C1 segment of cervical spinal cord (tissue), 14 donors: Measurements from ENCODE around the gene SYNE1.
"Not testable (repeated sequence)": the region's sequence is repeated elsewhere in the genome, so short reads cannot be mapped to it uniquely, and the experiment has no call there.

ENCODE experiments used
- DNase-seq, 14 donors: peaks; one replicate each; lab custom pipeline; 2025; lab: John Stamatoyannopoulos, UW

SYNE1 gene

DNA sequence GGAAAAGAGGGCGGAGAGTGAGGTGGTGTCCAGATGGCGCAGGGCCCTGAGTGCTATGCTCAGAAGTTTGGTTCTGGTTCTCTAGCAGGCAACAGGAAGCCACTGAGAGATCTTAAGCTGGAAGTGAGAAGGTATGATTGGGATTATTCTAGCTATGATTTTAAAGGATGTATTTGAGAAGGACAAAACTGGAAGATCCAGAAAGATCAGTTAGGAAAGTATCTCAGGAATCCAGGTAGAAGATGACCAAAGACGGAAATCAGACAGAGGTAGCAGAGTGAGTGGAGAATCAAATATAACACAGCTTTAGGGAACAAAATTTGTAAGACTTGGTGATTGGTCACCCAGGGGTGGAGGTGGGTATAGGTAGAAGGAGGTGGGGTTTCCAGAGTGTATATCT, 5.8 kb downstream of the SYNE1 start:
- DNase-seq = no peak

DNA sequence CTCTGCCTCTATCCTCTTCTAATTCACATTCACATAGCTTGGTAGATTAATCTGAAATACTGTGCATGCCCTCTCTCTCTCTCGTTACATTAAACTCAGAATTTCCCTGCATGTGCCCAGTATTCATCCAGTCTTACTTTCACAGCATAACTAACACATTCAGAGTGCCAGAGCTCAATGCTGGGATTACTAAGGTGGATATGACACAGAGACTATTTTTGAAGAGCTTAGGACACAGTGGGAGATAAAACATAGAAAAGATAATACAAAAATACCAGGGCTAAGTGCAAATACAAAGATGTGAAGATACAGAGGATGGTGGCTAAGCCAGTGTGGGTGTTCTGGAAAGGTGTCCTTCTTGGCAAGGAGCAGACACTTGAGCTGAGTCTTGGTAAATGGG, 6.3 kb downstream of the SYNE1 start:
- peak in 1 of 14 donors; percentile 59 for DNase-seq

DNA sequence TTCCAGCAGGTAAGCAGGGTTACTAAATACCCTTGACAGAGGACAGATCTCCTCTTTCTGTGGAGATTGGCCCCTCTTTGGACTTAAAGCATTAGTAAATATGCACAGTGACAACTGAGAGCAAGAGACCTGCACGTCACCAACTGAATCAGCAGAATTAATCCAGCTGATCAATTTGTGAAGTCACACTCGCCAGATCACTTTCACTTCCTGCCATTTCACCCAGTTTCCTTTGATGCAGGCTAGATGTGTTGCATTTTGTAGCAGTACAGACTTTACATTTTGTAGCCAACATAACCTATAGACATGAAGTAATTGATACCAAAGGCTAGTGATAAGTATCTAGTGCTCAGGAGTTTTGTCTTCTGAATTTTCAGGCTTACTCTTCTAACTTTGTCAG, 11.9 kb downstream of the SYNE1 start:
- no peak for DNase-seq

DNA sequence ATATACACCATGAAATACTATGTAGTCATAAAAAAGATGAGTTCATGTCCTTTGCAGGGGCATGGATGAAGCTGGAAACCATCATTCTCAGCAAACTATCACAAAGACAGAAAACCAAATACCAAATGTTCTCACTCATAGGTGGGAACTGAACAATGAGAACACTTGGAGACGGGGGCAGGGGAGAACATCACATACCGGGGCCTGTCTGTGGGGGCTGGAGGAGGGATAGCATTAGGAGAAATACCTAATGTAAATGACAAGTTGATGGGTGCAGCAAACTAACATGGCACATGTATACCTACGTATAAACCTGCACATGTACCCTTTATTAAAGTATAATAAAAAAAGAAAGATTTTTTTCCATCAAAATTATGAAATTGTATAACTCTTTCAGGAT, 22.4 kb downstream of the SYNE1 start:
- DNase-seq = not testable (repeated sequence)

DNA sequence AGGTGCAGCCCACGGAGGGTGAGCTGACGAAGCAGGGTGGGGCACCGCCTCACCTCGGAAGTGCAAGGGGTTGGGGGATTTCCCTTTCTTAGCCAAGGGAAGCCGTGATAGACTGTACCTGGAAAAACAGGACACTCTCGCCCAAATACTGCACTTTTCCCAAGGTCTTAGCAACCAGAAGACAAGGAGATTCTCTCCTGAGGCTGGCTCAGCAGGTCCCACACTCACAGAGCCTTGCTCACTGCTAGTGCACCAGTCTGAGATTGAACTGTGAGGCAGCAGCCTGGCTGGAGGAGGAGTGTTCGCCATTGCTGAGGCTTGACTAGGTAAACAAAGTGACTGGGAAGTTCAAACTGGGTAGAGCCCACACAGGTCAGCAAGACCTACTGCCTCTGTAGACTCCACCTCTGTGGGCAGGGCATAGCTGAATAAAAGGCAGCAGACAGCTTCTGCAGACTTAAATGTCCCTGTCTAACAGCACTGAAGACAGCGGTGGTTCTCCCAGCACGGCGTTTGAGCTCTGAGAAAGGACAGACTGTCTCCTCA, 28.0 kb downstream of the SYNE1 start:
- DNase-seq = no peak

DNA sequence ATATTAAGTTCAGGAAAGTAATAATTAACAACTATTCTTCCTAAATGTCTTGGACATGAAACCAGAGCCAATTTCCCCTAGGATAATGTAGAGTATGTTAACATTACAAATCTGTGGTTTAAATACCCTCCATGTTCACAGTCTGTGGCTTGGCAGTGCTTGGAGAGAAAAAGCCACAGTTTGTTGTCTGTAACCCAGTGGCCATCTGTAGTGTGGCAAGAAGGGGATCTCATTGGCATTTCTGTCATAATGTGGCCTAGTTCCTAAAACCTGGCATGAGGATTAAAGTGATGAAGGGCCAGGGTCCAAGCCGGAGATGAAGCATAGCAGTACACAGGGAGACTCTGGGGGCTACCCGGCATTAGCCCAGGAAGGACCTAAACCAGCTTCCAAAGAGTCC, 31.2 kb downstream of the SYNE1 start:
- DNase-seq = peak in 1 of 14 donors; percentile 77

DNA sequence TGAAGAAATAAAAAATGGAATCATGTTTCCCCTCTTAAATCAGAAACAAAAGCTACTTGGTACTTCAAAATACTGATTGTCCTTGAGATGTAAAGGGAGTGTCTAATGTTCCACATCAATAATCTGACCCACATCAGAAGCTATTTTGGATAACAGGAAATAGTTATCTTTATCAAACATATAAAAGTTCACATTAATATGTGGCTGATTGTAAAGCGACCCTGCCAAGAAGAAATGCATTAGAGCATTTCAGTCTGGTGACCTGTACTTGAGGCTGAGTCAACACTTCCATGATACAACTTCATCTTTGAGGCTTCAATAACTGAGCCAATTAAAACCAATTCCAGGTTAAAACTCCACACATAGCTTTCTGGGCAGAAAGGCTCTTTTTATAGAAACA, 31.8 kb downstream of the SYNE1 start:
- DNase-seq = no peak

DNA sequence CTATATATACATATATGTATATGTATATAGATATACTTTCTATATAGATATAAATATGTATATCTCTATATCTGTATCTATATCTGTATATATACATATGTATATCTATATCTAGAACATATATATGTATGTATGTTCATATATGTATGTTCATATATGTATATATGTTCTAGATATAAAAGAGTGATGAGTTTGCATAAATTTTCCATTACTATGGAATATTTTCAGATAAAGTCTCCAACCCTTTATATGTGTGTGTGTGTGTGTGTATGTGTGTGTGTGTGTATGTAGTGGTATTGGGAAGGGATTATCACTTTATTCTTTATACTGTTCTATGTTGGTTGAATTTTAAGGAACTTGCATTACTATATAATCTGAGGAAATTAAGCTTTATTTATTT, 33.3 kb downstream of the SYNE1 start:
- DNase-seq = no peak

DNA sequence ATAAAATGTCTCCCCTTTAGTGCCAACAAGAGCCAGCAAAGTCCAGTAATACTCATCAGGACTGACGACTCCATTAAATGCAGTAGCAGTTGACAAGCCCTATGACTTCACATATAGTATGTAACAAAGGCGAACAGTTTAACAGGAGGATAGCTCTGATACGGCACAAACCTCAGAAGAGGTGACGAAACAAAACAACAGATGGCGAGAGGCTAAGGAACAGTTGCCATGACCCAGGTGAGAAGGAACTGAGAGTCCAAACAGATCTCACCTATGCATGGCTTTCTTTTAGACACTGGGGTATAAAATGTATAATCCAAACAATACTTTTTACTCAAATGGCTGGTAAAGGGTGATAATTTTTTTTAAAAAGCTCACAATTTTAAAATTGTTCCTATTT, 37.1 kb downstream of the SYNE1 start:
- peak in 1 of 14 donors; percentile 91 for DNase-seq

DNA sequence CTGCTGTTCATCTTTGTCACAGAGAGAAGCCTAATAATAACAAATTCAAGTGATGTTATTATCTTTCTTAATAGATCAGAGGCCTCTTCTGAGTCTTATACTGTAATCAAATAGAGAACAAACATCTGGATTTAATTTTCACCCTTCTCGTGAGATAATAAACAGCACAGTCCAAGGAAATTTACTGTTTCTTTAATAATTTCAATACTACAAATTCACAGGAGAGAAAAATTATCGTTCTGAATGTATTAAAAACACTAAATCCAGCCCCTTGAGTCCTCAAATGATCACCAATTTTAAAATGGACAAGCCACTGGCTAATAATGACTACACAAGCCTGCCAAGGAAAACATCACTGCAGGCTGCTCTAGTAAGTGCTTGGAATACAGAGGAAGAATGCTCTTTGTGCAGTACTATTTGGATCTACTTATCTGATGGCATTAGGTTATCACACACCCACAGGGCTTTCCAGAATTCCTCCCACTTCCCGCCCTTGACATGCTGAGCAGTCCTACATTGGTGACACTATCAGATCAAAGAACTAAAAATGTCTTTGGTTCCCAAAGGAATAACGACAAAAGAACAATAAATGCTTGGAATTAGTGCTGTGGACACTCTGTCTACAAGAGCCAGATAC, 38.1 kb downstream of the SYNE1 start:
- DNase-seq = peak in 1 of 14 donors; percentile 59

DNA sequence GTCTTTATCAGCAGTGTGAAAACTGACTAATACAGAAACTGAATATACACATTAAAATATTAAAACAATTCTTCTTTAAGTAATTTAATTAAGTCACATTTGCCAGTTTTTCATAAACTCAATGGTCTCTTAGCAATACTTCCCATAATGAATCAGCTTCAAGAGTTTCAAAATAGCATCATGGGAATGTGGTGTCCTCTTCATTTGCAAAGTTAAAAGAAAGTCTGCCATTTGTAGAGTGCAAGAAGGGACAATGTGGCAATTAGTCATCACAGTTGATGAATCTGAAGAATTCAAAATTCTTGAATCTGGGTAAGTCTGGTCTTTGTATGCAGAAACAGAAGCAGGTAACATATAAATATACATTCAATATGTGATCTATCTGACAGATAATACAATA, 38.7 kb downstream of the SYNE1 start:
- no peak for DNase-seq

DNA sequence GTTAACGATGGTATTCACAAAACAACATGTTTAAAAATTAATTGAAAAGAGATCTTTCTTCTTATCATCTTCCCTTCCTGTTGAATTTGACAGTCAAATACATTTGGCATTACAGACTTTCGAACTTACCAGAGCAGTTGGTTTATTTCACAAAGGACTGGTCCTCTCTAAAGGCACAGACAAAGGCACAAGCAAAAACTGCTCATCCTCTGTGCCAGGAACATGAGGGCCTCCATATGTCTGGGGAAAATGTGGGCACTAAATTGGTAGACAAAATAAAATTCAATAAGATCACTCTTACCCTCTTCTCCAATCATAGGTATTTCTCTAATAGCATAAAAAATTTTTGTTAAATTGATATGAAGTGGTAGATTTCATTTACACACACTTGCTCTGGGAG, 40.4 kb downstream of the SYNE1 start:
- DNase-seq = peak in 1 of 14 donors; percentile 70

DNA sequence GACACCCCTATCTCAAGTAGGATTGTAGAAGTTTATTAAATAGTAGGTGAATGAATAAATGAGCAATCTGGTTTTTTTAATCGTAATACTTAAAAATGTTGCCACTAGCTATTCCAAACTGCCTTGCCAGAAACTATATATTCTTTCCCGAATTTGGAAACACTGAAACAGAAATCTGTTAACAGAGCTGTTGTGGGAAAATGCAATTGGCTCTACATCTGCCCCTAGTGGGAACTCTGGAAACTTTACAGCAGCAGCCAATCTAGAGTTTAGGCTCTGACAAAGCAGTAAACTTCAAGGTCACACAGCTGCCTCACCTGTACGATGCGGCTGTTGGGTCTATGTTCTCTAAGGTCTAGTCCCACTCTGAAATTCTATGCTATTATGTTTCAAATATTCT, 41.7 kb downstream of the SYNE1 start:
- DNase-seq = peak in 1 of 14 donors; percentile 27

DNA sequence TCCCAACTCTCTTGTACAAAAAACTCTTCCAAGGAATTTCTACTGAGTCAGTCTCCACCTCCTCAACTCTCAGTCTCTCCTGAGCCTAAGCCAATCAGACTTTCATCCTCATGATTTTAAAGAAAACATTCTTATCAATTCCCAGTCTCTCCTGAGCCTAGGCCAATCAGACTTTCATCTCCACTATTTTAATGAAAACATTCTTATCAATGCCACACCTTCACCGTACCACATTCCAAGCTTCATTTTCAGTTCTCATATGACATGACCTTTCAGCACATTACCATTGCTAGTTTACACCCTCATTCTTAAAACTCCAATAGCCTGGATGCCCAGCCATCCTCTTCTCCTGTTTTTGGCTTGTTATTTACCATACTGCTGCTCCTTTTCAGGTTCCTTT, 42.5 kb downstream of the SYNE1 start:
- DNase-seq = no peak

DNA sequence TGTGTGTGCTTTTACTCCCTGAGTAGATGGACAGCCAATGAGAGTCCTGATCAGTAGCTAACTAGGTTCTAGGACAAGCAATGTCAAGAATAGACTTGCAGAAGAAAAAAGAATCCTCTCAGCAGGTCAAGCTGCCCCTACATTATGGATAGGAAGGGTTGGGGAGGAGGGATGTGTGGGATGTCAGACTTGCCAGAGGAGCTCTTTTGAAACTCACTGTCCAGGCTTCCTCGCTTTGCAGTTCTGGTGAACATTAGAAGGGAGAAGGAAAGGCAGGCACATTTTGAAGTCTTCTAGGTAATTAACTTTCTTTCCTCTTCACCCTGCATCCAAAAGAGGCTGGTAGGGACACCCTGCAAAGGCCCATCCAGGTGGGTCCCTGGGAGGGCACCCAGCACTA, 48.7 kb downstream of the SYNE1 start:
- DNase-seq = no peak

DNA sequence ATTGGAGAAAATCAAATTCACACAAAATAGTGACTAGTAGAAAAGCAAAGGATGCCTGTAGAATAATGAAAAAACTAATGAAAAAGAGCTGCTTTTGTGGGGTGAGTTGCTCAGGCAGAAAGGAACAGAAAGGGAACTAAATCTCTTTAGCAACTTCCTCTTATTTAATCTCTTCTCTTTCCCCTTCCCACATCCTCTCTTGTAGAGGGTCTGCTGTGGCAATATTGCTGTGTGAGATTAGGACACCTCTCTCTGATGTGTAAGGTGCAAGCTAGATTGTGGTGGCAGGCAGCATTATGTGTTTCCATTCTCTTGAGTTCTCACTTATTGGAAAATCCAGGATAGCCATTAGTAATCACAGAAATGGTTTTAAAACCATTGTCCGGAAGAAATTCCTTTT, 49.7 kb downstream of the SYNE1 start:
- DNase-seq = no peak

DNA sequence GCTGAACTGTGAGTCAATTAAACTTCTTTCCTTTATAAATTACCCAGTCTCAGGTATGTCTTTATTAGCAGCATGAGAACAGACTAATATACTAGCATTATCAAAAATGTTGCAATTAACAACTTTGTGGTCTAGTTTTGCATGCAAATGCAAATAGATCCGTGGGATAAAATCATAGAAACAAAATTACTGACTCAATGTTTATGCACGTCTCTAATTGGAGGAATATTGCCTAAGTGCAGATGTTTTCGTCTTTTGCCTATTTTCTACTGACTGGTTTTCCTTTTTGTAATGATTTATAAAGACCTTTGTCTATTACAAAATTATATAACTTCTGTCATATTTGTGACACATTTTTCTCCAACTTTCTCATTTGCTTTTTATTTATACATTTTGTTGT, 51.9 kb downstream of the SYNE1 start:
- no peak for DNase-seq

DNA sequence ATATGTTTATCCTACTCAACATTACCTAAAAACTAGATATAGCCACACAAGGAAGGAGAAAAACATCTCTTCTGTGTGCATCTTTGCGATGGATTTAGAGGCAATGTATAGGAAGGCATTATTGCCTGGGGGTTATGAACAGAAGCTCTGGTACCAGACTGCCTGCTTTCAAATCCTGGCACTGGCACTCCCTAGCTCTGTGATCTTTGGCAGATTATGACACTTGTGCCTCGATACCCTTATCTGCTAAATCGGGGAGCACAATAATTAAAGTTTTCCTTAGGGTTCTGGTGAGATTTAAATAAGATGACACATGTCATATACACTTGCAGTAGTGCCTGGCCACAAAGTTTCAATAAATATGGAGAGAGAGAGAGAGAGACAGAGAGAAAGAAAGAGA, 53.3 kb downstream of the SYNE1 start:
- DNase-seq = no peak

DNA sequence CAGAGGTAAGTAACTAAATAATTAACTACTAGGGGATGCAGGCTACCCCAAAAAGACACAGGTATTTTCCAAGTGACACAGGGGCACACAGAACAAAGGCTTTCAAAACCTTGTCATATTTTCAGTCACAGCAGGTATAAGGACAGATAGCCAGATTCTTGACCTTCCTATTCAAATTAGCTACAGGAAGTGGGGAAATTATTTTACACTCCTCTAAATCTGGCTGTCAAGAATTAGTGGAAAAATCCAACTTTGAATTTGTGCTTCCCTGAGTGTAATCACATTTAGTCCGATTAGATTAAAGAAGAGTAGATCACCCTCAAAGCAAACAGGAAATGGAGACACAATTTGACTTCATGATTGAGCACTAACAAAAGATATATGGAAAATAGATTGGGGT, 60.6 kb downstream of the SYNE1 start:
- peak in 1 of 14 donors; percentile 87 for DNase-seq

DNA sequence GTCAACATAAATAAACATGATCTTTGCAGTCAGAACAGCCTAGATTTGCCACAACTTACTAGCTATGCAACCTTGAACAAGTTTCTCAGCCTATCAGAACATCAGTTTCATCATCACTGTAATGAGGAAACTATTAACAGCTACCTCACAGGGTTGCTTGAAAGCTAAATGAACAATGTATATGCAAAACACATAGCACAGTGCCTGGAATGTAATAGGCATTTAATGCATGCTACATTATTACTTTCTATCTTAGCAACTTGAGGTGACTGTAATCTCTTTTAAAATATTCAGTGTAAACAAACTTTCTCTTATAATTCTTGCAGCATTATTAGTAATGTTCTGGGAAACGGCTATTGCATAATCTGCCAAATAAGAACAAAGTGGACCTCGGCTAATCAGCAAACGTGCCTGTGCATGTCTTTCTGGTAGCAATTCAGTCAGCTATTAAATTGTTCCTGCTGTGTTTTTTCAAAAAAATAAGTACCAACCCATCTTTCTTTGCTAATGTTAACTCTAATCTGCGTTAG, 61.5 kb downstream of the SYNE1 start:
- DNase-seq = peak in 1 of 14 donors; percentile 61

DNA sequence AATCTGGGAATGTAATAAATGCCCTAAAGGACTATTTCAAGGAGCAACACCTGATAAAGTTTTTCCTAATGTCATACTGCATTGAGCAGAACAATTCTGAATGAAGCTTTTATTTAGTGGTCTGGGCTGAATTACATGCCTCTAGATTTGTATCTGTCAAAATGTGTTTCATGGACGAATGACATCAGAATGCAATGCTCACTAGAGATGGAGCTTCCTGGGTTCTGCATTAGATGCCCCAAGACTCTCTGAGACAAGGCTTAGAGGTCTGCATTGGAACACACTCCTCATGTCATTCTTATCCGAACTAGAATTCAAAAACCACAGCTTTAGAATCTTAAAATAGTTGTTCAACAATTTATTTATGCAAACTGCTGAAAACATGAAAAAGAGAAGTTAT, 62.0 kb downstream of the SYNE1 start:
- peak in 1 of 14 donors; percentile 58 for DNase-seq

DNA sequence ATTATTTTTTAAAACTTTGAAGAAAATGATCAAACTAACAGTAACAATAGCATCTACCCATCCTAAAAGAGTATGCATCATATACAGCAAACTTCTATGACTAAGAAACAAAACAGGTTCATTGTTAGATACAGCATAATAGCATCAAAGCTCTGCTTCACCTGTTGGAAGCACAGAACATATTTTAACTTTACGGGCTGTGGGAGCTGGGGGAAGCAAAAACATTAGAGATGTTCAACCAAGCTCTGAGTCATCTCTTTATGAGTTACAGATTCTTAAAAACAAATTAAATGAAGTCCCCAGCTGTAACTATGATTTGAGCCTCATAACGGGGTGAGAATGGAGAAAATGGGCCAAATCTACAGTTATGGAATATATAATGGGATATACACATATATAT, 63.4 kb downstream of the SYNE1 start:
- no peak for DNase-seq

DNA sequence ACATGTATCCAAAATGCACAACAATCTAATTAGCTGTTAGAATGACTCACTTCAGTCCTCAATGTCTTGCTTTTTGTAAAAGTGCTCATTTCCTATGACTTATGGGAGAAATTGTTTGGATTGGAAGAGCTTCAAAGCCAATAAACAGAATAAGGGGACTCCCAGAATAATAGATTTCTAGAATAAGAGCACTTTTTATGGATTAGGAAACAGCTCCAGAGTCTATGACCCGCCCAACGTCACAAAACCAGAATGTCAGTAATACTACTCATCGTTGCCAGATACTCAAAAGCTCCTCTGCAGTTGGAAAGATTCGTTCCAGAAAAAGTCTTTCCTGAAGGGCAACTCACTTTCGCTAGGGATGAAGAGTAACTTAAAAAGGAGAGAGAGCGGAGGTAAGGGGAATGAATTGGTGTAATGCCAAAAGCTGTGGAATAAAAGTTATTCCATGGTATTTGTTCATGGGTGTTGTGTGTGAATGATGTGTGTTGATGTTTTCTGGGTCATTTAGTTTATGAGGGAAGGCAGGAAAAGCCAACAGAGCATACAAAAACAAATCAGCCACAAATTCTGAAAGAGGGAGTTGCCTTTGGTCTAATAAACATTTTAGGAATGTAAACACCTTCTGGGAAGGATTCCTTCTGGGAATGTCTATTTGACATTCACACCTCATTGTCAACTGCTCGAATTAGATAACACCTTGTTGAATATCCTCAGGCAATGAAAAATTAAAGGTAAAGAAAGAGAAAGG, 64.6 kb downstream of the SYNE1 start:
- DNase-seq = no peak
